HG03064 (cell line): ENCODE measurements around the gene FAM209B.
"Not testable (repeated sequence)": the region's sequence is repeated elsewhere in the genome, so short reads cannot be mapped to it uniquely, and the experiment has no call there.

Experiments used
- ATAC-seq: cut with Tn5 transposase; IDR thresholded peaks from one replicate; pipeline ENCODE4 v1.9.1; 2021; ENCODE audit warnings: low read depth; ENCODE audit not compliant: unreplicated experiment

FAM209B gene

DNA sequence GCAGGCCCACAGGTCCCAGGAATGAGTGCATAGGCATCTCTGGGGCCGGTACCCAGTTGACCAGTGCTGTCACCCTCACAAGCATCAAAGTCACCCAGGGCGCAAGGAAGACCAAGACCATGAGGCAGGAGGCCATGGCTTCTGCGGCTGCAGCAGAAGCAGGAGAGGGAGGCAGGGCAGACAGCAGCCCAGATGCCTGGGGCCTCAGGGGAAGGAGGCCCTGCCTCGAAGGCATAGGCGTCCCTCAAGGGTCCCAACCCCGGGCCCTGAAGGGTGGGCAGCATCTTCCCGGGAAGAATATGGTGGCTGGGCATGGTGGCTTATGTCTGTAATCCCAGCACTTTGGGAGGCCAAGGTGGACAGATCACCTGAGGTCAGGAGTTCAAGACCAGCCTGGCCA is 5.5 kb upstream of the FAM209B start:
- ATAC-seq = no peak

- ATAC-seq = no peak
These were observed 5.0 kb downstream of the FAM209B start for GRCh38 chr20:56537997-56538396.

- ATAC-seq = no peak
These were observed 7.4 kb downstream of the FAM209B start for GRCh38 chr20:56540415-56540814.

- no peak for ATAC-seq
These were observed 9.5 kb downstream of the FAM209B start for GRCh38 chr20:56542489-56543030.

- ATAC-seq = no peak
These were observed 18.5 kb downstream of the FAM209B start for GRCh38 chr20:56551571-56551970.

- ATAC-seq = no peak
These were observed 20.0 kb downstream of the FAM209B start for GRCh38 chr20:56552911-56553629.

DNA sequence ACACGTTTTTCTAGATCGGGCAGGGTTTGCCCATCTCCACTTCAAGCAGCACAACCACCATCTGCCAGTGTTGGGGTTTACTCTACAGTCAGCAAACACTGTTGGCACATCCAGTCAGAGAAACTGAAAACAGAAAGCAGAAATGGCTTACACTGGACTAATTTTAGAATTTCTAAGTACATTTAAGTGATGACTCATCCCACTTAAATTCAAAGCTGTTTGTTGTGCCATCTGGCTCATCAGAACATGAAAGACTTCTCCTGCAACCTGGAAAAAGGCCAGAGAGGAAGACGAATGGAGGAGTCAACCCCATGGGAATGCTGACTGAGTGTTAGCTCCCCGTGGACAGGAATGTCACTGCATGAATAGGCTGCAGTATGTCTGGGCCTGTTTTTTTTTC is 21.8 kb downstream of the FAM209B start:
- peak; percentile 75 for ATAC-seq

DNA sequence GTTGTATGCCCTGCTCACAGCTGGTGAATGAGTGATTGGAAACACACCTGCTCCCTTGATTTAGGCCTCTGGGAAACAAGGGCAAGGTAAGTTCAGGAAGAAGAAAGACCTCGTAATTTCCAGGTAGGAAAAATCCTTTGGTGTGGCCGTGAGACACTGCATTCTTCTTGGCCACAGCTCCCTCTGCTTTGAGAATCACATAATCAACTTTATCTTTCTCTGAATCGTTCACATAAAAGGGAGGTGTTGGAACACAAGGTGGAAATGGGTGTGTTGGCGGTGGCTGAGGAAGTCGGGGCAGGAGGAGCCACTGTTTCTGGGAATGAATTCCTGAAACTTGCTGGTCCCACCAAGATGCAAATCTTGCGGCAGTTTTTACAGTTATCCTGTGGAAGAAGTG is 25.9 kb downstream of the FAM209B start:
- ATAC-seq = no peak

DNA sequence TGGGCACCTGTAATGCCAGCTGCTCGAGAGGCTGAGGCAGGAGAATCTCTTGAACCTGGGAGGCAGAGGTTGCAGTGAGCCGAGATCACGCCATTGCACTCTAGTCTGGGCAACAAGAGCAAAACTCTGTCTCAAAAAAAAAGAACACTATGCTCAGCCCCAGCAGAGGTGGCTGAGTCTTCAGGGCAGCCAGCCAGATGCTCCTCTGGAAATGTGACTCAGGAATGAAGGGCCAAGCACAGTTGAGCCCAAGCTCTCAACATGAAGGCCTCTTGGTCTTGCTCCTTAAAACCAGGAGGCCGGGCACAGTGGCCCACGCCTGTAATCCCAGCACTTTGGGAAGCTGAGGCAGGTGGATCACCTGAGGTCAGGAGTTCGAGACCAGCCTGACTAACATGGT is 31.5 kb downstream of the FAM209B start:
- ATAC-seq = not testable (repeated sequence)

DNA sequence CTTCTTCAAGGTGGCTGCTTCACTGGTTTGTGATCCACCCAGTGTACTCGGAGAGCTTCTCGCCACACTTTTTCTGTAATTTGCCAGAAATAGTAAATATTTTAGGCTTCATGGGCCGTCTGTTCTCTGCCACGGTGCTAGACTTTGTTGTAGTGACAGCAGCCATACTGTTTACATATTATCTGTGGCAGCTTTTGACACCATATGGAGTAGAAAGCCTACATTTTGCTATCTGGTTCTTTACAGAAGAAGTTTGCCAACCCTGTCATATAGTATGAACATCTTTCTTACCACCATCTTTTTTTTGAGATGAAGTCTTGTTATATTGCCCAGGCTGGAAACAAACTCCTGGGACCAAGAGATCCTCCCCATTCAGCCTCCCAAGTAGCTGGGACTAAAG is 32.5 kb downstream of the FAM209B start:
- ATAC-seq = no peak

DNA sequence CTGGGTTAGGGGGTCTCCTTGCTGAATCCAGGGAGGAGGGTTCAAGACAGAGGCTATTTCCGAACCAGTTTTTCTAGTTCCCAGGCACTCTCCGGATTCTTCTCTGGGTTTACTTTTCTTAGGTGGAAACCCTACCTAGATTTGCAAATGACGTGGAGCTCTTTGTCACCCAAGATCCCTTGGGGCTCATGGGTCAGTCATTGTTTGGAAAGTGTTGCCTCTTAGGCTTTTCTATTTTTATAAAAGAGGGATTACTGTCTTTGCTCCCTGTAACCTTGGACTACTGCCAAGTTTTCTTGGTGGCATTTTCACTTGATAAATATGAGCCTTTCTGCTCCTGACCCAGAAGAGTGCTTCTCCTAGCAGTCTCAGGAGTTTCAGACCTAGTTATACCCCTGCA is 33.6 kb downstream of the FAM209B start:
- no peak for ATAC-seq

- ATAC-seq = no peak
These were observed 37.8 kb downstream of the FAM209B start for GRCh38 chr20:56570832-56571231.

DNA sequence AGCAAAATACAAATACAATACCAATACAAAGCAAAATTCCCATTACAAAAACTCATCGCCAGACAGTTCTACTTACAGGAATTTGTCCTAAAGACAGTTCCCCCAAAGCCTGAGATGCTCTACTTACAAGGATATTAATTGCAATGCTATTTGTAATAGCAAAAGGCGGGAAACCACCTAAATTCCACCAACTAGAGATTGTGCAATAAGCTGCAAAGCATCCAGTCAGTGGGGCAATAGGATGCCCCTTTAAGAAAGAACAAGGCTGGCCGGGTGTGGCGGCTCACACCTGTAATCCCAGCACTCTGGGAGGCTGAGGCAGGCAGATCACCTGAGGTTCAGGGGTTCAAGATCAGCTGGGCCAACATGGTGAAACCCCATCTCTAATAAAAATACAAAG is 39.1 kb downstream of the FAM209B start:
- ATAC-seq = no peak

DNA sequence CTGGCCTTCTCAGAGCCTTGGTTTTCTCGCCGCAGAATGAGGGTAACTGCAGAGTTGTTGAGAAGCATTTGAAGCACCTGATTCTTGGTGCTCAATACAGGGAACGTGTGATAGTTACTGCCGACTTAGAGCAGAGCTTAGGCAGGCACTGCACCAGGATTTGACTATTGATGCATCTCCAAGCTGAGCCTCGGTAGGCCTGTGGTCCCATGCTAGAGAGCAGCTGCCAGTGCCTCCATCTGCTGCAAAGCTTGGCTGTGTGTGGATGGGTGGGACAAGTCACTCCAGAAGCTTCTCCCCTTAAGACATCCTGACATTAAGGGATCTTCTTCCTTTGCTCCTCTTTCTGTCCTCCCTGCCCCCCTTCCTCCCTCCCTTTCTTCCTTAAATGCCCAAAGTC is 40.9 kb downstream of the FAM209B start:
- ATAC-seq = no peak

DNA sequence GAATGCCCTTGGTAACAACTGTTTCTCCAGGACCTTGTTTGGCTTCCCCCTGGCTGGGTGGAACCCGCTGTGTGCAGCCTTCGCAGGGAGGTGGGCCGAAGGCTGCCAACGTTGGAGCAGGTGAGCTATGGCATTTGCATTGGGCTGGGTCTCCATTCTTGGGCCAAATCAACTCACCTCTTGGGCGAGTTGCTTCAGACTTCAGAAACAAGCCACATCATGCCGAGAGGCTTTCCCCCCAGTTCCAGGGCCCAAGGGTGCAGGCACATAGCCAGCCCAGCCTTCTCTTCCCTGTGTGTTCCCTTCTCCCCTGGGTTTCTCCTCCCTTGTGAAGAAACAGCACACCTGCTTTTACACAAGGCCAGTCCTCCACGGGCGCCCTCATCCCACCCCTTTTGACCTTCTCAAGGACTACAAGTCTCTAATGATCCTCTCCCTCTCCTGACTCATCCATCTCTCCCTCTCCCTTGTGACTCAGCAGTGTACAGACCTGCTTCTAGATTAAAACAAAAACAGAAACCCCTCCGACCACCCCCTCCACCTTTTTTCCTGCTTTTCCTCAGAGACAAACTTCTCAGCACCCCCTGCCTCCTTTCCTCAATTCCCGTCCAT is 41.6 kb downstream of the FAM209B start:
- ATAC-seq = no peak

- no peak for ATAC-seq
These were observed 42.1 kb downstream of the FAM209B start for GRCh38 chr20:56575157-56575556.

GRCh38 chr20:56575961-56576360 is 42.9 kb downstream of the FAM209B start:
- no peak for ATAC-seq

GRCh38 chr20:56579301-56579710 is 46.3 kb downstream of the FAM209B start:
- no peak for ATAC-seq

GRCh38 chr20:56580226-56580625 is 47.2 kb downstream of the FAM209B start:
- ATAC-seq = no peak

GRCh38 chr20:56581701-56582100 is 48.7 kb downstream of the FAM209B start:
- ATAC-seq = no peak

- no peak for ATAC-seq
These were observed 49.5 kb downstream of the FAM209B start for GRCh38 chr20:56582542-56582941.

- no peak for ATAC-seq
These were observed 51.9 kb downstream of the FAM209B start for GRCh38 chr20:56584916-56585315.
